GDM1 (cell line): ENCODE measurements around the gene HOXD4.

ENCODE experiments used
- DNase-seq: peaks from one replicate; lab custom pipeline; 2025; lab: John Stamatoyannopoulos, UW

HOXD4 gene

GRCh38 chr2:176139661-176140512, 11.5 kb upstream of the HOXD4 start:
- DNase-seq = no peak

GRCh38 chr2:176140513-176141317, 10.6 kb upstream of the HOXD4 start:
- DNase-seq = peak; percentile 62

- DNase-seq = no peak
Observed at GRCh38 chr2:176142281-176142680, 9.1 kb upstream of the HOXD4 start.

GRCh38 chr2:176145085-176145969, 6.0 kb upstream of the HOXD4 start:
- no peak for DNase-seq

- no peak for DNase-seq
Observed at GRCh38 chr2:176146101-176146500, 5.2 kb upstream of the HOXD4 start.

GRCh38 chr2:176146645-176147044, 4.7 kb upstream of the HOXD4 start:
- no peak for DNase-seq

- no peak for DNase-seq
Observed at GRCh38 chr2:176147210-176147799, 4.0 kb upstream of the HOXD4 start.

GRCh38 chr2:176147800-176148496, 3.4 kb upstream of the HOXD4 start:
- DNase-seq = no peak

- DNase-seq = no peak
Observed at GRCh38 chr2:176148751-176149421, 2.5 kb upstream of the HOXD4 start.

- no peak for DNase-seq
Observed at GRCh38 chr2:176149481-176149938, 1.8 kb upstream of the HOXD4 start.

GRCh38 chr2:176149939-176150583, 1.3 kb upstream of the HOXD4 start:
- DNase-seq = no peak

GRCh38 chr2:176150584-176151441, 537 bp upstream of the HOXD4 start:
- no peak for DNase-seq

GRCh38 chr2:176152350-176153181, 1.2 kb downstream of the HOXD4 start:
- no peak for DNase-seq

- no peak for DNase-seq
Observed at GRCh38 chr2:176154576-176155252, 3.4 kb downstream of the HOXD4 start.

- DNase-seq = no peak
Observed at GRCh38 chr2:176155356-176156044, 4.2 kb downstream of the HOXD4 start.

GRCh38 chr2:176156301-176156806, 5.0 kb downstream of the HOXD4 start:
- DNase-seq = no peak
